Colonic mucosa (tissue), 4 donors: ENCODE data around the gene TMEM178B. TPM values are rescaled to one million over a fixed set of nuclear protein-coding genes. Genes with fewer than 3 reads are reported as not detected.

Experiments
- DNase-seq: peaks from one replicate; pipeline ENCODE4 v3.0.0-alpha.2; 2020
- H3K27ac ChIP-seq: fragments of 200-600 bp; one replicate; pipeline ENCODE4 v1.8.0; 2021
- H3K27me3 ChIP-seq: fragments of 200-600 bp; one replicate; pipeline ENCODE4 v1.8.0; 2021
- H3K36me3 ChIP-seq: fragments of 200-600 bp; one replicate; pipeline ENCODE4 v1.8.0; 2021
- H3K4me1 ChIP-seq: fragments of 200-600 bp; one replicate; pipeline ENCODE4 v1.8.0; 2021; ENCODE audit warnings: mild to moderate bottlenecking
- H3K4me3 ChIP-seq: fragments of 200-600 bp; one replicate; pipeline ENCODE4 v1.8.0; 2021
- H3K9ac ChIP-seq, 2 donors: one replicate each; pipeline ENCODE4 v1.7.0; 2013; ENCODE audit warnings: control low read depth in 2 of 2, low read depth in 2 of 2, low read length in 2 of 2
- H3K9me3 ChIP-seq: fragments of 200-600 bp; one replicate; pipeline ENCODE4 v1.8.0; 2021
- intact Hi-C: fragments of 100-400 bp; cut with DNase I; formaldehyde crosslinking; loops from one replicate; pipeline ENCODE4 v1.14.1; 2022
- total RNA-seq, 2 donors: library from RNA; stranded (reverse); fragmentation: NEBNext Ultra II Directional in 1 of 2; extraction: Animal tissue kit (Norgen Biotek cat#: 25700) in 1 of 2; gene quantifications; one replicate each; pipeline ENCODE4 v1.2.1, GENCODE V29; 2021
- TF ChIP-seq, protein P1 (sequence below): fragments of 200-600 bp; IDR thresholded peaks from one replicate; pipeline ENCODE4 v1.8.0; 2022; ENCODE audit warnings: antibody characterized with exemption, mild to moderate bottlenecking
- donor health status: healthy.
- donor health status: DM: no; HTN: no; CAD: no.
- donor health status: DM: no; HTN: no; CAD: no.

The TMEM178B gene
- total RNA-seq, 2 donors from 2014 or later, result 0.17 to 1.1 TPM

DNA sequence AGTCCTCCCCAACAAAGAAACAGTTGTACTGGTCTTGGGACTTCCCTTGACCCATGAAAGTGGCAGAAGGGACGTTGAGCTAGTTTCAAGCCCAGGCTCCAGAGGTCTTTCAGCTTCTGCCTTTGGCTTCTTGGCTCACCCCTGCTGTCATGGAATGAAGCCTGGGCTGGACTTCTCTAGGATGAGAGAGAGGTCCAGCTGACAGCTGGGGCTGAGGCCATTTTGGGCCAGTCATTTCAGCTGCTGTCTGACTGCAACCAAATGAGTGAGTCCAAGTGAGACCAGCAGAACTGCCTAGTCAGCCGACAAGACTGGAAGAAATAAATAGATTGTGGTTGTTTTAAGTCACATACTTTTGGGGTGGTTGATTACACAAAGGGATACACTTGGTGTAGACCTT lies 76.6 kb downstream of the TMEM178B start:
- Histone ChIP-seq H3K27me3 (no peaks in the 10 kb centered on the region), H3K9me3 (no peaks in the 10 kb centered on the region), H3K4me3 (no peak overlapping the region), H3K27ac (no peak overlapping the region), H3K36me3 (no peaks in the 10 kb centered on the region), H3K9ac (no peak overlapping the region), H3K4me1 (no peaks in the 10 kb centered on the region)
- TF ChIP-seq, protein P1, sequence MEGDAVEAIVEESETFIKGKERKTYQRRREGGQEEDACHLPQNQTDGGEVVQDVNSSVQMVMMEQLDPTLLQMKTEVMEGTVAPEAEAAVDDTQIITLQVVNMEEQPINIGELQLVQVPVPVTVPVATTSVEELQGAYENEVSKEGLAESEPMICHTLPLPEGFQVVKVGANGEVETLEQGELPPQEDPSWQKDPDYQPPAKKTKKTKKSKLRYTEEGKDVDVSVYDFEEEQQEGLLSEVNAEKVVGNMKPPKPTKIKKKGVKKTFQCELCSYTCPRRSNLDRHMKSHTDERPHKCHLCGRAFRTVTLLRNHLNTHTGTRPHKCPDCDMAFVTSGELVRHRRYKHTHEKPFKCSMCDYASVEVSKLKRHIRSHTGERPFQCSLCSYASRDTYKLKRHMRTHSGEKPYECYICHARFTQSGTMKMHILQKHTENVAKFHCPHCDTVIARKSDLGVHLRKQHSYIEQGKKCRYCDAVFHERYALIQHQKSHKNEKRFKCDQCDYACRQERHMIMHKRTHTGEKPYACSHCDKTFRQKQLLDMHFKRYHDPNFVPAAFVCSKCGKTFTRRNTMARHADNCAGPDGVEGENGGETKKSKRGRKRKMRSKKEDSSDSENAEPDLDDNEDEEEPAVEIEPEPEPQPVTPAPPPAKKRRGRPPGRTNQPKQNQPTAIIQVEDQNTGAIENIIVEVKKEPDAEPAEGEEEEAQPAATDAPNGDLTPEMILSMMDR, result no peak
- intact Hi-C loops, result no loop called here
- no peak for DNase-seq

GRCh38 chr7:141151746-141152145 lies 77.9 kb downstream of the TMEM178B start:
- Histone ChIP-seq H3K9ac (no peak overlapping the region), H3K27ac (no peak overlapping the region), H3K36me3 (no peaks in the 10 kb centered on the region), H3K4me3 (no peak overlapping the region), H3K9me3 (no peaks in the 10 kb centered on the region), H3K4me1 (no peaks in the 10 kb centered on the region), H3K27me3 (no peaks in the 10 kb centered on the region)
- intact Hi-C loops, result no loop called here
- DNase-seq, result no peak
- TF ChIP-seq, protein P1, result no peak

DNA sequence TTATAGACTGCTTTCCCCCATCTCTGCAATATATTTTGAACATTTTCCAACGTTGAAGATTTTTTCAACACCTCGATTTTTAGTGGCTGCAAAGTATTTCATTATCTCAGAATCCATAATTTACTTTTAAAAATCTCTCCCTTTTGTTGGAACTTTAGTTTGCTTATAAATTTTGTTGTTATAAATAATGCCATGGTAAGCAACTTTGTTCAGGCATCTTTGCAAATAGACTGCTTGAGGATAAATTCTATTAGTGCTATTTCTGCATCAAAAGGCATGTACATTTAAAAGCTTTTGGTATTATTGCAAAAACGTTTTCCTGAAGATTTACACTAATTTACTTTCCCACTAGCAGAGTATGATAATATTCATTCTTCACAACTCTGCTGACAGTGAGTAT lies 79.4 kb downstream of the TMEM178B start:
- TF ChIP-seq, protein P1, result no peak

DNA sequence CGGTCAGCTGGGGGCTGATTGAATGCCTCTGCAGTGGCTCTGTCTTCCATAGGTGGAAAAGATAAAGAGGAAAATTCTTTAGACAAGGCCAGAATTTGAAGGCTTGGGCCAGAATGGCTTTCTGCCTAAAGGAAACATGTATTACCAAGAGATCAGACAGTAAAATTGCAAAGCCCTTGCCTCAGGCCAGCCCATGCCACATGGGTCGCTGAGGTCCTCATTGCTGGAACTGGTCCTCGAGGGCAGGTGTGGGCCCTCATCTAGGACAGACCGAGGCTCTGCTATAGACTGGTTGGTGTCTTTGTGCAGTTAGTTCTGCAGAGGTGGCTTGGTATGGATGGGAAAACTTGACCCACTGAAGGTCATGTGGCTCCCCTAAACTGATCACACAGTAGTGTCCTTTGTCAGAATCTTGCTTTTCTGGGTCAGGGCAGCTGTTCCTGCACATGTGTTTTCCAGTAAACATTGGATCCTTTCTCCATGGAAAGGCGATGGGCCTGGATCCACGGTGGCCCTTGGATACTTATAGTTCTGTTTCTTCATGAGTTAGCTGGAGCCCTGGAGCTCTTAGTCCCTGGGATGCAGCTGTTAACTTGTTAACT lies 80.4 kb downstream of the TMEM178B start:
- TF ChIP-seq, protein P1, result no peak
- no peak for DNase-seq
- Histone ChIP-seq H3K27ac (no peak overlapping the region), H3K27me3 (no peaks in the 10 kb centered on the region), H3K4me3 (no peak overlapping the region), H3K9me3 (no peaks in the 10 kb centered on the region), H3K36me3 (no peaks in the 10 kb centered on the region), H3K9ac (no peak overlapping the region), H3K4me1 (no peaks in the 10 kb centered on the region)
- intact Hi-C loops, result no loop called here

More for the DNA sequence above, 79.4 kb downstream of the TMEM178B start:
- Histone ChIP-seq H3K4me1 (no peaks in the 10 kb centered on the region), H3K9ac (no peak overlapping the region), H3K27me3 (no peaks in the 10 kb centered on the region), H3K36me3 (no peaks in the 10 kb centered on the region), H3K27ac (no peak overlapping the region), H3K4me3 (no peak overlapping the region), H3K9me3 (no peaks in the 10 kb centered on the region)
- intact Hi-C loops, result no loop called here
- no peak for DNase-seq

- DNase-seq, result no peak
- intact Hi-C loops, result no loop called here
- TF ChIP-seq, protein P1, result no peak
- Histone ChIP-seq H3K4me1 (no peaks in the 10 kb centered on the region), H3K36me3 (no peaks in the 10 kb centered on the region), H3K27ac (no peak overlapping the region), H3K4me3 (no peak overlapping the region), H3K9me3 (no peaks in the 10 kb centered on the region), H3K9ac (no peak overlapping the region), H3K27me3 (no peaks in the 10 kb centered on the region)
Measured at GRCh38 chr7:141156407-141156806, 82.5 kb downstream of the TMEM178B start.
